ENCODE results near the gene USB1.
A peak's percentile ranks its signal among the peaks of the same experiment; 100 is the strongest.
"Not testable (repeated sequence)": the region's sequence is repeated elsewhere in the genome, so short reads cannot be mapped to it uniquely, and the experiment has no call there.

USB1 gene

GRCh38 chr16:57970970-57971369 is 30.2 kb upstream of the USB1 start, which contains the start of gene CNGB1:
Gene CNGB1 (minus strand): TSS chr16:57971128. CDS start chr16:57967286, 3,842 bp downstream.
- DNase-seq: no peak

GRCh38 chr16:57971848-57972247 is 29.4 kb upstream of the USB1 start:
- no peak for DNase-seq

GRCh38 chr16:57972306-57972705 is 28.9 kb upstream of the USB1 start:
- DNase-seq: no peak

GRCh38 chr16:57976331-57976796 is 24.8 kb upstream of the USB1 start:
- DNase-seq: no peak

- no peak for DNase-seq
Measured at GRCh38 chr16:57977418-57978069, 23.7 kb upstream of the USB1 start.

GRCh38 chr16:57978070-57978465 is 23.1 kb upstream of the USB1 start:
- not testable (repeated sequence) for DNase-seq

GRCh38 chr16:57979006-57979585 is 22.1 kb upstream of the USB1 start:
- no peak for DNase-seq

- no peak for DNase-seq
Measured at GRCh38 chr16:57981636-57982035, 19.6 kb upstream of the USB1 start.

GRCh38 chr16:57982385-57982784 is 18.8 kb upstream of the USB1 start:
- no peak for DNase-seq

GRCh38 chr16:57984443-57985203 is 16.6 kb upstream of the USB1 start:
- peak in 1 of 2 experiments; percentile 36 for DNase-seq

GRCh38 chr16:57985204-57986181 is 15.7 kb upstream of the USB1 start:
- no peak for DNase-seq

- no peak for DNase-seq
Measured at GRCh38 chr16:57986196-57986595, 15.0 kb upstream of the USB1 start.

GRCh38 chr16:57987441-57988177 is 13.6 kb upstream of the USB1 start:
- DNase-seq: no peak

GRCh38 chr16:57988929-57989328 is 12.3 kb upstream of the USB1 start:
- DNase-seq: no peak

- DNase-seq: no peak
Measured at GRCh38 chr16:57991551-57992059, 9.6 kb upstream of the USB1 start.

GRCh38 chr16:57992084-57992483 is 9.1 kb upstream of the USB1 start:
- no peak for DNase-seq

GRCh38 chr16:57993438-57993837 is 7.8 kb upstream of the USB1 start:
- no peak for DNase-seq

- no peak for DNase-seq
Measured at GRCh38 chr16:57993897-57994296, 7.3 kb upstream of the USB1 start.

- no peak for DNase-seq
Measured at GRCh38 chr16:57994361-57994760, 6.8 kb upstream of the USB1 start.

GRCh38 chr16:57994778-57995177 is 6.4 kb upstream of the USB1 start:
- peak; percentile 1 to 3 for DNase-seq

- no peak for DNase-seq
Measured at GRCh38 chr16:57995721-57996405, 5.3 kb upstream of the USB1 start.
